Activated naive CD8-positive, alpha-beta T cell (primary cell): ENCODE measurements around the gene FGF4.

Experiments used
- H3K27ac Mint-ChIP-seq: one replicate; pipeline ENCODE4 v1.8.0; 2021; ENCODE audit warnings: mixed read lengths
- H3K27me3 Mint-ChIP-seq: one replicate; pipeline ENCODE4 v1.8.0; 2021; ENCODE audit warnings: mixed read lengths
- H3K36me3 Mint-ChIP-seq: one replicate; pipeline ENCODE4 v1.8.0; 2021; ENCODE audit warnings: mixed read lengths
- H3K4me1 Mint-ChIP-seq: one replicate; pipeline ENCODE4 v1.8.0; 2021; ENCODE audit warnings: low read depth, mixed read lengths
- H3K4me3 Mint-ChIP-seq: one replicate; pipeline ENCODE4 v1.8.0; 2021; ENCODE audit warnings: mild to moderate bottlenecking, mixed read lengths
- H3K9me3 Mint-ChIP-seq: one replicate; pipeline ENCODE4 v1.8.0; 2021; ENCODE audit warnings: low read depth, mixed read lengths

The FGF4 gene, protein sequence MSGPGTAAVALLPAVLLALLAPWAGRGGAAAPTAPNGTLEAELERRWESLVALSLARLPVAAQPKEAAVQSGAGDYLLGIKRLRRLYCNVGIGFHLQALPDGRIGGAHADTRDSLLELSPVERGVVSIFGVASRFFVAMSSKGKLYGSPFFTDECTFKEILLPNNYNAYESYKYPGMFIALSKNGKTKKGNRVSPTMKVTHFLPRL

DNA sequence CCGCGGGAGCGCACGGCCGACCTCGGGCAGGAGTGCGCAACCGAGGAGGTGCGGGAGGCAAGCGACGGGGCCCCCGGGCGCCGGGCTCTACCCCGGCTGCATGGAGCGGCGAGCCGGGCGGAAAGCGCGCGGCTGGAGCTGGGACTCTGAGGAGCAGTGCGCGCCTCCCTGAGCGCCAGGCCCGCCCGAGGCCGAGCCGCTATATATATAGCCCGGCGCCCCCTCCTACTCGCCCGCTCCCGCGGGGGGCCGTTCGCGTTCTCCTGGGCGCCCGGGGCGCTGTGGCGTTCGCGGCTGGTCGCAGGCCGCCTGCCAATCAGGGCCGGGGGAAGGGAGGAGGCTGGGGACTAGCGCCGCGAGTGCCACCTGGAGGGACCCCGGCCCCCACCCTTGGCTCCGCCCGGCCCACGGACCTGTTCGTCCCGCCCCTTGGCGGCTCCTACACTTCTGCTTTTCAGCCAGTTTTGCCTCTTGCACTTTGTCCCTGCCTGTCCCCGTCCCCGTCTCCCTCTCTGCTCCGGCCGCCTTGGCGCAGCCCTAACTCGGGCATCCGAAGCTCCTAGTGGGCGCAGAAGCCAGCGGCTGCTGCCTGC lies at the start of gene FGF4:
TSS of gene FGF4 (minus strand) at position 179 of the 593 bp plus-strand sequence. CDS start 257 bp downstream, outside the sequence.
- no peak within 1 kb of the TSS for H3K27ac Mint-ChIP-seq
- no peaks in the 10 kb centered on the region for H3K9me3 Mint-ChIP-seq
- no peaks in the 10 kb centered on the region for H3K36me3 Mint-ChIP-seq
- H3K4me1 Mint-ChIP-seq = no peaks in the 10 kb centered on the region
- H3K27me3 Mint-ChIP-seq = peaks cover 12% of the 10 kb centered on the region
- H3K4me3 Mint-ChIP-seq = no peak within 1 kb of the TSS

DNA sequence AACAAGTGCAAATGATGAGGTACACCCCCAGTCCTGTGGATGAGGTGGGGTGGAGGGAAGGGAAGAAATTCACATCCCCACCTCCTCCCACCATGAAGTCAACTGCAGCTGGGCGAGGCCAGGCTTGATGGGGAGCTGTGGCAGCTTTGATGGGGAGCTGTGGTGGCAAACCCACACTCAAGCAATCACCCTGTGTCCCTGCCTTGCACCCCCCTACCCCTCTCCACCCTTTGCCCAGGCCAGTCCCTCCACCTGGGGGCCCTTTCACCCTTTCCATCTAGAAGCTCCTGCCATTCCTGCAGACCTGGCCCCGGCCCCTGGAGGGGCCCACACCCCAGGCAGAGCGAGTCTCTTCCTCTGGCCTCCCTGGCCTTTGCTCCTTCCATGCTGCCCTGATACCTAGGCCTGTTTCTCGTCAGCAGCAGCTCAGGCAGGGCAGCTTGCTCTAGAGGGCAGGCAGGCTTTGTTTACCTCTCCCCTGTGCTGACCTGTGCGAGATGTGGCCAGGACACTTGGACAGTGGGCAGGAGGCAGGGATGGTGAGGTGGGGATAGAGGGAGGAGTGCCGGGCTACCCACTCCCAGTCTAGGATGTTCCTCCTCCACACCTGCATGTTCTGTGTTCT lies 48.6 kb upstream of the FGF4 start:
- Mint-ChIP-seq H3K4me1 (no peaks in the 10 kb centered on the region), H3K27me3 (peaks cover 8% of the 10 kb centered on the region), H3K9me3 (no peaks in the 10 kb centered on the region), H3K4me3 (no peak overlapping the region), H3K27ac (no peak overlapping the region), H3K36me3 (no peaks in the 10 kb centered on the region)

DNA sequence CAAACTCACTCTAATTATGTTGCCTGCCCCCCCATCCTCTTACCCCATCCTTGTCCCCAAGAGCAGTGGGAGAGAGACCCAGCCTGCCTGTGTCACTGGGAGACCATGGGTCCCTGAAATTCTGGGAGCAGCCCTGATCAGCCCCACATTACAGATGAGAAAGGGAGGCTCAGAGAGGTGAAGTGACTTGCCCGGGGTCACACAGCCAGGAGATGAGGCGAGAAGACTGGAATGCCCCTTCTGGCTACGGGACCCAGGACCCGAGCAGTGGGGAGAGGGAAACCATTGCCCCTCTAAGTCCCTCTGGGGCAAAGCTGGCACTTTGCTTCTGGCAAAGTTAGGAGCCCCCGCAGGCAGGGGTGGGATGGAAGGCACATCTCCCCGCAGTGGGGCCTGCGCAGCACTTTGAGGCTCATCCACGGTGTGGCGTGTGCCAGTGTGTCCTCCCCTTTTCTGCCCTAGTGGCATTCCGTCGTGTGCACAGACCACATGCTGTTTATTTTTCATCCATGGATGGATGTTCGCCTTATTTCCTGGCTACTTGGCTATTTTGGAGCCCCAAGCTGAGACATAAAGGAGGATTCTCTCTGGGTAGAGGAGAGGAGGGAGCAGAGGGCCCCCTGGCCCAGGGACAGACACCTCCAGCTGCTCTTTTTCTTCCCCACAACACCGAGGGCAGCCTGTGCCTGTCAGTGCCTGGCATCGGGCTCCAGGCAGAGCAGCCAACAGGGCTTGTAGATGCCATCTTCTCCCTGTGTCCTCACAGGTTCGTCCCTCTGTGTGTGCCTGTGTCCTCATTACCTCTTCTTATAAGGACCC lies 47.7 kb upstream of the FGF4 start:
- H3K4me3 Mint-ChIP-seq = no peak overlapping the region

DNA sequence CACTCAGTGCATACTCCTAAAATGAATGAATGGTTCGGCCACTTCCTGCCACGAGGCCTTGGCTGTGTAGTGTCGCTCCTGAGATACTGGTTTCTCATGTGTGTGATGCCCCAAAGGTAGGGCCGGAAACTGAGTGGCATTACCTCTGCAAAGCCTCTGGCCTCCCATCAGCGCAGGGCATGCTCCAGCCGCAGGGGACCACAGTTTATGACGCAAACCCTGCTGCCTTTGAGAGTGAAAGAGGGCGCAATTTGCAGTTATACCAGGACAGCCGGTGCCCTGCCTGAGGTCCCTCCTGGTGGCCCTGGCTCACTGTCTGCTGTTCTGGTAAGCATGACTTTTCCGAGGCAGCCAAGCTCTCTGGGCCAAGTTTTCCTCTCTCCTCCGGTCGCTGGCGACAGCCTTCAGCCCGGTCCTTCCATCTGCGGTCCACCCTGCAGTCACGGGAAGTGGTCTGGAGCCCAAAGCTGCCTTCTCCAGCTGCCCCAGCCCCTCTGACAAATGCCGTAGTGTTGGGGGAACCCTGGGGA lies 46.4 kb upstream of the FGF4 start:
- peaks cover 8% of the 10 kb centered on the region for H3K27me3 Mint-ChIP-seq
- no peak overlapping the region for H3K27ac Mint-ChIP-seq
- no peaks in the 10 kb centered on the region for H3K4me1 Mint-ChIP-seq
- no peaks in the 10 kb centered on the region for H3K9me3 Mint-ChIP-seq
- H3K36me3 Mint-ChIP-seq = no peaks in the 10 kb centered on the region
- H3K4me3 Mint-ChIP-seq = no peak overlapping the region

More for the DNA sequence above, 47.7 kb upstream of the FGF4 start:
- H3K36me3 Mint-ChIP-seq = no peaks in the 10 kb centered on the region
- H3K9me3 Mint-ChIP-seq = no peaks in the 10 kb centered on the region
- H3K27me3 Mint-ChIP-seq = peaks cover 8% of the 10 kb centered on the region
- no peaks in the 10 kb centered on the region for H3K4me1 Mint-ChIP-seq
- no peak overlapping the region for H3K27ac Mint-ChIP-seq

DNA sequence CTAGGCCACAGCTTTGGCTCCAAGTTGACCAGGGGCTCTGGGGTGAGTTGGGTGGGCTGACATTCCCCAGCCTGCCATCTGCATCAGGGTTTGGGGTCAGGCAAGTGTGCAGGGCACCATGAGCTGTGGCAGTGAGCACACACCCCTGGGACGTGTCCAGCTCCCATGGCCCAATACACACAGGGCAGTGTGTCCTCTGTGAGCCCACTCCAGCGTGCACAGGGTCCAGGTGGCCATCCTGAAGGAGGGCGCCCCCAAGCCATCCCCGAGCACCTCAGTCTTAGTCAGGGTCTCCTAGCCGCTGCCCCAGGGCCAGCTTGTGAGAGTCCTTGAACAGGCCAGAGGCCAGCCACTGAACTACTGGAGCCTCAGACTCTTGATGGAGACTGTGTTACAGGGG lies 45.3 kb upstream of the FGF4 start:
- no peaks in the 10 kb centered on the region for H3K9me3 Mint-ChIP-seq
- H3K4me3 Mint-ChIP-seq = no peak overlapping the region
- H3K27me3 Mint-ChIP-seq = peaks cover 9% of the 10 kb centered on the region
- H3K4me1 Mint-ChIP-seq = no peaks in the 10 kb centered on the region
- no peak overlapping the region for H3K27ac Mint-ChIP-seq
- H3K36me3 Mint-ChIP-seq = no peaks in the 10 kb centered on the region

DNA sequence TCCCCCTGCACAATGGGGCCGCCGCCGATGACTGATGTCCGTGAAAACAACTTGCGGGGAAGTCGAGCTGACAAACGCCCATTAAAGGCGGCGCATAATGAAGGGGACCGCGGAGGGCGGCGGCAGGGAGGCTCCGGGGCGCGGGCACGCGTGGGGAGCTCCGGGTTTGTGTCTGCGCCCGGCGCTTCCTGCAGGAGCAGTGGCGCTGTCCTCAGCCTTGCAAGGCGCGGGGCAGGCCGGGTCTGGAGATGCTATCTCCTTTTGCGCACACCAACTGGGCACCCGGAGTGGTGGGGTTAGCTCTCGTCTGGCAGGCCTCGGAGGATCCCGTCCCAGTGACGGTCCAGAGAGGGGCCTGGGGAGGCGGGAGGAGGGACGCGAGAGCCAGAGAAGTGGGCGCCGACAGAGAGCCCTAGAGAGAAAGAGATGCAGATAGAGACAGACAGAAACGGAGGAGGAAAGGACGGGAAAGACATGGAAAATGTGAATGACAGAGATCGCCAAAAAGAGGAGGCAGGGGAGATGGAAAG lies 44.5 kb upstream of the FGF4 start:
- Mint-ChIP-seq H3K36me3 (no peaks in the 10 kb centered on the region), H3K4me1 (no peaks in the 10 kb centered on the region), H3K9me3 (no peaks in the 10 kb centered on the region), H3K4me3 (no peak overlapping the region), H3K27me3 (peaks cover 9% of the 10 kb centered on the region), H3K27ac (no peak overlapping the region)

DNA sequence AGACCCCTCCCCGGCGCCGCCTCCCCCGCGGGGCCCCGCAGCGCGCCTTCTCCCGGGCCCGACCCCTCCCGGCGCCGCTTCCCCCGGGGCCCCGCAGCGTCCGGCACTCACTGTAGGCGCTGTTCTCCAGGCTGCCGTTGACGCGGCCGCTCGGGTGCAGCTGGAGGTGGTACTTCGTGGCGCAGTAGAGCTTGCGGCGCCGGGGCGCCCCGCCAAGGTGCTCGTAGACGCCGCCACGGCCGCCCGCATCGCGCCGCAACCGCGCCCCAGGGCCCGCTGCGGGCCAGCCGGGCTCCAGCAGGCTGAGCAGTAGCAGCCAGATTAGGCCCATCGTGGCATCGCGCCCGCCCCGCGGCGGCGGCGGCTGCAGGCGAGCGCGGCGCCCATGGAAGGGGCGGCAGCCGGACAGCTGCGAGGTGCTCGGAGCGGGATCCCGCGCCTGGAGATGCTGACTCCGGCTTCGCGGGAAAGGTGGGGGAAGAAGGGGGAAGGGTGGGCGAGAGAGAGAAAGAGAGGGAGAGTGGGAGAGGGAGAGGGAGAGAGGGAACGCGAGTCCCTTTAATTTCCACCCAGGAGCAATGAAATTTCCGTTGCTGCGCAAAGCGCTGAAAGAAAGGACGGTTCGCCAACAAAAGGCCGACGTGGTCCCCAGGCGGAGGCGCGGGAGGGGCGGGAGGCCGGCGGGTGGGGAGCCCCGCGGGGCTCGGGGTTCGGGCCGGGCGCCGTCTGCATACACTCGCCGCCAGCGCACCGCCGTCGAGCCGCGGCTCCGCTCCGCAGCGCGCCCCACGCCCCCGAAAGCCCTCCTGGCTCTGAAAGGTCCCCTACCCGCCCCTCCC lies 43.7 kb upstream of the FGF4 start, which contains the start of gene FGF3:
TSS of gene FGF3 (minus strand) at position 814 of the 839 bp plus-strand sequence. CDS start at position 331, 483 bp downstream.
- Mint-ChIP-seq H3K9me3 (no peaks in the 10 kb centered on the region), H3K4me1 (no peaks in the 10 kb centered on the region), H3K4me3 (no peak within 1 kb of the TSS), H3K36me3 (no peaks in the 10 kb centered on the region), H3K27me3 (peaks cover 14% of the 10 kb centered on the region), H3K27ac (no peak within 1 kb of the TSS)

DNA sequence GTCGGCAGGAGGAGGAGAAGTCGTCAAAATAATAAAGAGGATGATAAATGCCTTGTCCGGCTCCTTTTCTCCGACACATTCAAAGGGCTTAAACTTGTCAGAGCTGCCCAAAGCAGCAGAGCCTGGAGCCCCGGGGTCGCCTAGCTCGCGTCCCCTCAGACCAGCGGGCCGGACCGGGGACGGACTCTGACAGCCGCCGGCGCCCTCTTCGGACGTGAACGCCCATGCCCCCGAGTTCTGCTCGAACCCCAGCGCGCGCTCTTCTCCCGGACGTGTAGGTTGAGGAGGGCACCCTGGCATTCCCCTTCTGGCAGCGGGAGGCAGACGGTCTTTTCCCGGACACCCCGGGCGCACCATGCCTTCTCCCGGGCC lies 43.1 kb upstream of the FGF4 start:
- H3K4me1 Mint-ChIP-seq = no peaks in the 10 kb centered on the region
- H3K36me3 Mint-ChIP-seq = no peaks in the 10 kb centered on the region
- H3K27me3 Mint-ChIP-seq = peaks cover 12% of the 10 kb centered on the region
- H3K4me3 Mint-ChIP-seq = no peak overlapping the region
- H3K9me3 Mint-ChIP-seq = no peaks in the 10 kb centered on the region
- H3K27ac Mint-ChIP-seq = no peak overlapping the region

DNA sequence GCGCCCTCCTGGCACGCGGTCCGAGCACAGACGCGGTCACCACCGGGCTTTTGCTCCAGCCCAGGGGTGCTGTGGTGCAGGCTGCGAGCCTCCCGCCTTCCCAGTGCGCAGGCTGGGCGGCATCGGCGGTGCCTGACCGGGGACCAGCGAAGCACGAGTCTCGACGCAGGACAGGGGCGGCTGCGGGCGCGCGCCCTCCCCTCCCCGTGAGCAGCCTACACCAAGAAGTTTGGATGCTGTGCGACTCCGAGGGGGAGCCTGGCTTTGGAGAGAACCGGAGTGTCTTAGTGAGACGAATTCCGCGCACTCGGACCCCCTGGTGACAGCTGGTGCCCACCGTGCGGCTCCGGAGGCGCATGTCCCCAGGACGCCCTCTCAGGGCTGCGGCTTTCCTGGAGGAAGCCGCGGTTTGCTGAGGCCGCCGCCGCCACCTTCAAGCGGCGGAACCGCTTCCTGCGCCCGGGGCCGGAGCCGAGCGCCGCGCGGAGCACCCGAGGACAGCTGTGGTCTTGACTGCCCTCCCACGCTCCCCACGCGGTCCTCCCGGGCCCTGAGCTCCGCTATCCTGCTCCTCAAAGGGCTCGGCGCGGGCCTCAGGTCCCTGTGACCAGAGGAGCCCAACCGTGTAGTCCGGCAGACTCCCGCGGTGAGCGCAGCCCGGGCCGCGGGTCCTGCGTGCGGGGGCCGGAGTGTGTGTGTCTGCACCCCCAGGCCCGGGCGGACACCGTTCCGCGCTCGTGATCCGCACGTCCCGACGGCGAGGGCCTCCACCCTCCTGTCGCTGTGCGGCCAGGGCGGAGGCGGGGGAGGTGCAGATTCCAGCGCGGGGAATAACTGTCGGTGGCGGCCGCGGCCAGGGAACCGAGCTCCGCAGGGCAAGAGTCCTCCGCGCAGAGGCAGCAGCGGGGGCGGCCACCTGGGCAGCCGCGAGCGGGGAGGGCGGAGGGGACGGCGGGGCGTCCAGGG lies 42.4 kb upstream of the FGF4 start:
- H3K27ac Mint-ChIP-seq = no peak overlapping the region
- no peaks in the 10 kb centered on the region for H3K9me3 Mint-ChIP-seq
- H3K27me3 Mint-ChIP-seq = peaks cover 10% of the 10 kb centered on the region
- no peaks in the 10 kb centered on the region for H3K4me1 Mint-ChIP-seq
- H3K4me3 Mint-ChIP-seq = no peak overlapping the region
- no peaks in the 10 kb centered on the region for H3K36me3 Mint-ChIP-seq

DNA sequence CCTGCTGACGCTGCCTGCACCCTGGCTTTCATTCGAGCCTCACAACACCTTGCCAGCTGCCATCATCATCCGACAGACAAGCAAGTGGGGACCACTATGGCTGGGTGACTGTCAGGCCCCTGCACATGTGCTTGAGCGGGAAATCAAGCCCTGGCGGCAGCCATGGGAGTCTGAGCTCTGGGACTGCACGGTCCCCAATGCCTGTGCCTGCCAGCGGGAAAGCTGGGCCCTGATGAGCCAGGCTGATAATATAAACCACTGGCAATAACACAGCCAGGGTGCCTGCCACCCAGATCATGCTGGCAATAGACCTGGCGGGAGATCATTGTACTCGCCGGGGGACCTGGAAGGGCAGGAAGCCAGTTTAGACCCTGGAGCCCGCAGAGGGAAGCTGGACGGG lies 41.5 kb upstream of the FGF4 start:
- Mint-ChIP-seq H3K27me3 (peaks cover 10% of the 10 kb centered on the region), H3K4me1 (no peaks in the 10 kb centered on the region), H3K36me3 (no peaks in the 10 kb centered on the region), H3K9me3 (no peaks in the 10 kb centered on the region), H3K27ac (no peak overlapping the region), H3K4me3 (no peak overlapping the region)

DNA sequence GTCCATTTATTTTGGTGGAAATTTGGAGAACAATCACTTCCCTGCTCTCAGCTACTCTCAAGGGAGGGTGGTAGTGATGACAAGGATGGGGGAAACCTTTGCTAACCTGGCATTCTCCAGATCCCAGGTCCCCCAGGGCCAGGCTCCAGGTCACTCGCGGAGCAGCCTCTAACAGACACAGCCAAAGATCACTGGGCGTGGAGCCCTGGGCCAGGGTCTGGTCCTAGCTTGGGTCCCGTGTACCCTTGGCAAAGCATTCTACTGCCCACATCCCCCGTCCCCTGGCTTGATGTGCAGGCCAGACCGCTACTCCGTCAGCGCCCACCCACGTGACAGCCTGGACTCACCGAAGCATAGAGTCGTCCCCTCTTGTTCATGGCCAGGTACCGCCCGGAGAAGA lies 40.8 kb upstream of the FGF4 start:
- H3K4me3 Mint-ChIP-seq = no peak overlapping the region
- no peaks in the 10 kb centered on the region for H3K4me1 Mint-ChIP-seq
- H3K9me3 Mint-ChIP-seq = no peaks in the 10 kb centered on the region
- H3K27me3 Mint-ChIP-seq = peaks cover 10% of the 10 kb centered on the region
- no peak overlapping the region for H3K27ac Mint-ChIP-seq
- no peaks in the 10 kb centered on the region for H3K36me3 Mint-ChIP-seq

DNA sequence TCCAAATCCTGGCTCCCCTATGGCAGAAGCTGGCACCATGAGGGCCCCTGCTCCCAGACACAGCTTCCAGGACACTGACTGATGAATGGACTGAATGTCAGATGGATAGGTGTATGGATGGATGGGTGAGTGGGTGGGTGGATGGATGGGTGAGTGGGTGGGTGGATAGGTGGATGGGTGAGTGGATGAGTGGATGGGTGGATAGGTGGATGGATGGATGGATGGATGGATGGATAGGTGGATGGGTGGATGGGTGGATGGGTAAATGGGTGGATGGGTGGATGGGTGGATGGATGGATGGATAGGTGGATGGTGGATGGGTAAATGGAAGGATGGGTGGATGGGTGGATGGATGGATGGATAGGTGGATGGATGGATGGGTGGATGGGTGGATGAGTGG lies 39.8 kb upstream of the FGF4 start:
- no peak overlapping the region for H3K4me3 Mint-ChIP-seq
- no peaks in the 10 kb centered on the region for H3K4me1 Mint-ChIP-seq
- H3K9me3 Mint-ChIP-seq = no peaks in the 10 kb centered on the region
- no peak overlapping the region for H3K27ac Mint-ChIP-seq
- H3K27me3 Mint-ChIP-seq = peaks cover 8% of the 10 kb centered on the region
- H3K36me3 Mint-ChIP-seq = no peaks in the 10 kb centered on the region

DNA sequence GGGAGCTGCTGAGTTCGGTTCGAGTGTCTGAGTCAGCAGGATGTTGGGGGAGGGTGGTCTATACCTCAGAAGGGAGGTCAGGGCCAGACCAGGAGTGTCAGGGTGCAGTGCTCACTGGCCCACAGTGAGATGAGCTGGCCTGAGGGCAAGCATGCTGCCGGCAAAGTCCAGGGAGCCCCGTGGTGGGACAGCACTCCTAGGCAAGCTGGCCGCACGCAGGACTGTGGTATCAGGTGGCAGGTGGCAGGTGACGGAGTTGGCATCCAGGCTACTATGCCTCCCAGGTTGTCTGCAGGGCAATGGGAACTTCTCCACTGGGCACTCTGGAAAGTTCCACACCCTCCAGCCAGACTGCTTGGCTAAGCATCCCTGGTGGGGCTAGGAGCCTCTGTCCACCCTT lies 39.3 kb upstream of the FGF4 start:
- no peak overlapping the region for H3K4me3 Mint-ChIP-seq
- no peaks in the 10 kb centered on the region for H3K4me1 Mint-ChIP-seq
- H3K9me3 Mint-ChIP-seq = no peaks in the 10 kb centered on the region
- H3K36me3 Mint-ChIP-seq = no peaks in the 10 kb centered on the region
- H3K27me3 Mint-ChIP-seq = peaks cover 10% of the 10 kb centered on the region
- H3K27ac Mint-ChIP-seq = no peak overlapping the region
